Measurements from ENCODE around the gene ERMAP.

Gene ERMAP

GRCh38 chr1:42816585-42817439 lies at the start of gene ERMAP, which contains the start of gene SVBP:
Gene ERMAP, plus strand, starts transcription at chr1:42817122. Its CDS starts 13,327 bp downstream, at chr1:42830449.
Gene SVBP, minus strand, starts transcription at chr1:42817397. Its CDS starts 853 bp downstream, at chr1:42816544.
- DNase-seq, result peak; percentile 91

DNA sequence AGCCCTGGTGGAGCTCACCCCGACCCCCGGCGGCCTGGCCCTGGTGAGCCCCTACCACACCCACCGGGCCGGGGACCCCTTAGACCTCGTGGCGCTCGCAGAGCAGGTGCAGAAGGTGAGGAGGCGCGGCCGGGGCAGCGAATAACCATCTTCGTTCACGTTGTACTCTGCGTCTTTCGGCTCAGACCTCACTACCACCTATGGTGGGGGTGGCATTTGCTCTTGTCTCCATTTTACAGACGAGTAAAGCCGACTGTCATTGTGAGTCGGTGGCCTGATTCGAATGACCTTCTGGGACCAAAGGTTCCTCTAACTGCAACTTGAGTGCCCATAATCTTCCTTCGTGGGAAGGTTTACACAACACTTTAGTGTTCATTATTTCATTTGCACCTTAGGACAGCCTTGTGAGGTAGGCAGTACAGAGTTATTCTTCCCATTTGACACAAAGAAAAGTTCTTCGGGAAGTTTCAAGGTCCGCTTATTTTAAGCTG lies 49.4 kb upstream of the ERMAP start:
- DNase-seq, result no peak

DNA sequence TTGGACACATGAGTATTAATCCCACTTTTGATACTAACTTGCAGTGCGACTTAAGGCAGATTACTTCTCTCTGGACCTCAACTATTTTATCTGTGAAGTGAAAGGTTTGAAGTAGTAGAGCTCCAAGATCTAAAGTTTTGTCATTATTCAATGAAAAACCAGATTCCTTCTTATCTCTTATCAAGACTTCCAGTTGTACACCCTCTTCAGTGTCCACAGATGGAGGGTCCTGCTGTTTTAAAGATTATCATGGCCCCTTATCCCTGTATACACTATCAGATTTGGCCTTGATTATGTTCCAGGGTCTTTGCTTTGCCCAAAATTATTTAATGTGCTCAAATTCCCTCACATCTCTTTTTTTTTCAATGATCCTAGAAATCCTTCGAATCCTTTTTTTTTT lies 48.8 kb upstream of the ERMAP start:
- no peak for DNase-seq

DNA sequence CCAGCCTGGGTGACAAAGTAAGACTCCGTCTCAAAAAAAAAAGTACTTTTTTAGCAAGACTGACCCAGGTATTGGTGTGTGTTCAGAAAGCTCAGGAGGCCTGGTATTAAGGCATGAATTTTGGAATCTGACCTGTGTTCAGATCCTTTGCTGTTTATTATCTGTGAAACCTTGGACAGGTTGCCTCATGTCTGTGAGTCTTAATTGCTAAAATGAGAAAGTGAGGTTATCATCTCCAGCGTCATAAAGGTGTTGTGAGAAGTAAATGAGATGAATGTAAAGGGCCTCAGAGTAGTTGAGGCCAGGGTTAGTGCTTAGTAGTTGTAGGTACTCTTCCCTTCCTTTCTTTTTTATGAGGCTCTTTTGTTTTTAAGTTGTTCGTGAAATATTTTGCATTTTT lies 47.1 kb upstream of the ERMAP start:
- DNase-seq, result no peak

DNA sequence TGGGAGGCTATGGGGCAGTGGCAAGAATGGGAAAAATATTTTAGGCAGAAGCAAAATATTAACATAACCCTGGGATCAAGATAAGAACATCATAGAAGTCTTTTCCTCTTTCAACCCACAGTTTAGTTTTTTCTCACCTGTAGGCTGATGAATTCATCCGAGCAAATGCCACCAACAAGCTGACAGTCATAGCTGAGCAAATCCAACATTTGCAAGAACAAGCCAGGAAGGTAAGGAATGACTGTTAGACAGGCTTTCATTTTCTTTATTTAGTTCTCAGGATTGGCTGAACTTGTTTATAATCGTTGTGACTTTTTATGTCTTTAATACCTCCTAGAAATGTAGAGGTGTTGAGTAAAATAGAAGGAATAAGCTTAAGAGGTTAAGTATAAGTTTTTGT lies 43.5 kb upstream of the ERMAP start:
- DNase-seq, result no peak

DNA sequence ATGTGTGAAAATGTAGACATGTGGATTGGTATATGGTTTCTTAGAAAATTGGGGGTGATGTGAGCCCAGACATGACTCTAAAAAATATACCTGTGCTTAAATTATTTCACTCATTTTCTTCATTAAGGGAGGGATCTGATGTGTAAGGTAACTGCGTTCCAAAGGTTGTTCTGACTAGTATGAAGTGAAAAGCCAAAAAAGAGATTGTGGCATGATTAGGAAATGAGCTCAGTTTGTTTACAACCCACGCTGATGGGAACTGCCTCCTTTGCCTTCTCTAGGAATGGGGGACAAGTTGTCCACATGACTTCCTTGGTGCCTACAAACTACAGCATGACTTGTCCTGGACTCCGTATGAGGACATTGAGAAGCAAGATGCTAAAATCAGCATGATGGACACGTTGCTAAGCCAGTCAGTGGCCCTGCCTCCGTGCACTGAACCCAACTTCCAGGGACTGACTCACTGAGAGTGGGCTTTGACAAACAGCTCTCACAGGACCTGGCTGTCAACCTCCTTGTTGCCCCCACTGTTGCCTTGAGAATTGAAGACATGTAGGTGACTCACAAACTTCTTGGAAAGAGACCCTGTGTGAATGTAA lies 41.9 kb upstream of the ERMAP start:
- DNase-seq, result no peak

GRCh38 chr1:42776502-42776901 lies 40.4 kb upstream of the ERMAP start:
- DNase-seq, result no peak

GRCh38 chr1:42777852-42778251 lies 39.1 kb upstream of the ERMAP start:
- DNase-seq, result no peak

DNA sequence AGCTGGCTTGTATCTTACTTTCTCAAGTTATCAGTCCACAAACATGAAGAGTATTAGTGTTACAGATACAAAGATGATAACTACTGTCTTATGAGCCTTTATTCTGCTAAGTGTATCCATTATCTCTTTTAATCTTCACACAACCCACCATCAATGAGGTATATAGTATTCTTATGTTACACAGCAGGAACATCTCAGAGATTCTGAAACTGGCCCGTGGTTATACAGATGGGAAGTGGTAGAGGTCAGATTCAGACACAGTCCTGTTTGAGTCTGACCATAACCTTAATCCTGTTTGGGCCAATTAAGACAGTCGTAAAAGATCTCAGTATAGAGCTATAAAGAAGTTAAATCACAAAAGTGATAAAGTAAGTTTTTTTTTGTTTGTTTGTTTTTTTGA lies 37.2 kb upstream of the ERMAP start:
- DNase-seq, result no peak

- DNase-seq, result no peak
Measured at GRCh38 chr1:42780176-42780575, 36.7 kb upstream of the ERMAP start.

DNA sequence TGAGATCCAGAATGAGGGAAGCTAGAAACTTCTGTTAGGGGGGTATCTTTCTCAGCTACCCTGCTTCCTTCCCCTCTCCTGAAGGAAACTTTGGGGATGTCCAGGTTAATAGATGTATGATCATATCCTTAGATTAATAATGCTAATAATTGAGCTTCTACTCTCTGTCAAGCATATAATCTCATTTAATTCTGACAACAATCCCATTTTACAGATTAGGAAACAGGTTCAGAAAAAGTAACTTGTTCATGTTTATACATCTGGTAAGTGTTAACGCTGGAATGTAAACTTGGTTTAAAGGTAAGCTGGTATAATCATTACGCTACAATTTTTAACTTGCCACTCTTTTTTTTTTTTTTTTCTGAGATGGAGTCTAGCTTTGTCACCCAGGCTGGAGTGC lies 33.8 kb upstream of the ERMAP start:
- DNase-seq, result no peak

GRCh38 chr1:42784547-42784945 lies 32.4 kb upstream of the ERMAP start:
- no peak for DNase-seq

GRCh38 chr1:42784946-42785693 lies 31.8 kb upstream of the ERMAP start, which contains the start of gene TMEM269:
Gene TMEM269, plus strand, starts transcription at chr1:42784991. Its CDS starts 4,903 bp downstream, at chr1:42789894.
- DNase-seq, result no peak

GRCh38 chr1:42786097-42786496 lies 30.8 kb upstream of the ERMAP start:
- no peak for DNase-seq

- no peak for DNase-seq
Measured at GRCh38 chr1:42788021-42788420, 28.9 kb upstream of the ERMAP start.

- no peak for DNase-seq
Measured at GRCh38 chr1:42793824-42794223, 23.1 kb upstream of the ERMAP start.

DNA sequence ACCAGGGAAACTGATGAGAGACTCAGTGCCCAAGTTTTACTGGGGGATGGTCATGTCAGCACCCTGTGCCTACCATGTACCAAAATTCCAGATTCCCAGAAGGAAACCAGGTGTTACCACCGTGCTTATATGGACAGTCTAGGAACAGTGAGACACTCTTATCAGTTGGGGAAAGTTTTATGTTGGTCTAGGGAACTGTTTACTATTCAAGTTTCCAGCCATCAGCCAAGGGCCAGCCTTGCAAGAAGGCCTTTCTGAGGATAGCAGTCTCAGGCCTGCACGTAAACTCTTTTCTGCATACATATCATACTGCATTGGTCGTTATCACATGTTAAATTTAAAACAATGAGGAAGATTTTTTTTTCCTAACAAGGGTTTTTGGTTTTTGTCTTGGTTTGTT lies 19.5 kb upstream of the ERMAP start:
- no peak for DNase-seq

- DNase-seq, result no peak
Measured at GRCh38 chr1:42797979-42798378, 18.9 kb upstream of the ERMAP start.

DNA sequence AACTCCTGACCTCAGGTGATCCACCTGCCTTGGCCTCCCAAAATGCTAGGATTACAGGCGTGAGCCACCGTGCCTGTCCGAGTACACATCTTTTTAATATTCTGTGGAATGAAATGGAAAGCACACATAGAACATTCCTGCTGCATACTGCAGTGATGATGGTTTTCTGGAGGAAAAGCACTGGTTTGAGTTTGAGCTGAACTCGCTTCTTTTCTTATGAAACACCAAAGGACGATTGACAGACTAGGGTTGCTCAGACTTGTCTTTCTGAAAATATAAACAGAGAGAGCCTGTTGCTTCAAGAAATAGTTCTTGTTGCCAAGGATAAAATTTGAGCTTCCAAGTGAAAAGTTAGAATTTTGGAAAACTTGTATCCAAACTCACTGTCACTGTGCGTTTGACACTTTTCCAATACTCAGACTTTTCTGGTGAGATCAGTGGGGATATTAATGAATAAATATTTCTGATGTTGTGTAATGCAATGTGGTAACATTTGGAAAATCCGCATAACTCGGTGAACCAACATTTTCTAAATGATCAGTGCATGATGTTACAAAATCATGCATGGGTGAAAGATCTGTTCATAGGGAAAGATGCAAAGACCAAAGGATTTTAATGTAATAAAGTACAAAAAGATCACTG lies 15.0 kb upstream of the ERMAP start:
- DNase-seq, result no peak

- DNase-seq, result no peak
Measured at GRCh38 chr1:42806171-42806570, 10.8 kb upstream of the ERMAP start.

DNA sequence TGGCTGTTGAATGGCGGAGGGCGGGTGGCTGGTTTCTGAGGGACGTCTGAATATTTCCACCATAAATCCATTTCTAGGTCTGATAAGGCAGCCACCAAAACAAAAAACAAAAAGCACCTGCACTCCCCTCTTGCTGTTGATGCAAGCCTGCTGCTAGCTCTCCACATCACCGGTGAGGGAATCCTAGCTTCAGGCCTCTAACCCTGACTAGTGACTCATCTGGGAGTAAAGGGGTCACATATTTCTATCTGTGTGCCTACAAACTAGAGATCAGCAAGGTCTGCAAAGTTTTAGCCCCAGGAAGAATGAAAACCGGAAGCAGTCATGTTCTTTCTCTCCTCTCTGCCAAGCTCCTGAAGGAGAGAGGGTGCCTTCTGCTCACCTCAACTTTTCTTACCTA lies 10.3 kb upstream of the ERMAP start:
- DNase-seq, result no peak

GRCh38 chr1:42807056-42807668 lies 9.8 kb upstream of the ERMAP start:
- DNase-seq, result no peak

All from midbrain (tissue), 1 donor.